Measurements from ENCODE around the gene HOXA6.
A peak's percentile ranks its signal among the peaks of the same experiment; 100 is the strongest.

Gene HOXA6

DNA sequence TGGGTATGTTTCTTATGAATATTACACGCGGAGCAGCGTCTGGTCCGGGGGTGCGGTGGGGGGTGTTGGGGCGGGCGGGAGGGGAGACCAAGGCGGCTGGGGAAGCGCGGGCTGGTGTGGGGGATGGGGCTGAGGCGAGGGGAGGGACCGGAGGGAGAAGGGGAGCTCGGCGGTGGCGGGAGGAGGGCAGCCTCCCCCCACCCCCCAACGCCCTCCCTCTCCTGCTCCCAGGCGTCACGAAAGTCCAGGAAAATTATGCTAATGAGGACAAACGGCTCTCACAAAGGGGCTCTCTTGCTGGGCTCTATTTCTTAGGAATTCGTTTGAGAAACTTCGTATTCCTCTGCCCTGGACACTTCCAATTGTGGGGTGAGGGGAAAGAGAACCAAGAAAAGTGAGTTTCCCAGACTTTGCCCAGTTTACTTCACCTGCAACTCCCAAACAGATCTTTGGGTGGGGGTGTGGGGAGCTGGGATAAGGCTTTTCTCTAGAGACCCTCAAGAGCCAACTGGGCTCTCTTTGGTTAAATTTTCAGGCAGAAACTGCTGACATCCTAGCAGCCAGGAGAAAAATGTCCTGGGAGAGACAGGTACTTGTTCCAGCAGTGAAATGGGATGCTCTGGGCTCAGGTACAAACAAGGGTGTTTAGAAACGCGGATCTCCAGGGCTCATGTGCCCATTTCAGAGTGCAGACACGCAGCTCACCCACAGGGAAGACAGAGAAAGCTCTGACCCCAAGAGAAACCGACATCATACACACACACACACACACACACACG lies 33.4 kb downstream of the HOXA6 start:
- Mint-ChIP-seq H3K36me3 (ENCODE audit: low read depth) (peaks cover 55% of the 10 kb centered on the region), H3K4me1 (peaks cover 65% of the 10 kb centered on the region), H3K9me3 (no peaks in the 10 kb centered on the region), H3K27me3 (ENCODE audit: low read depth) (peaks cover 15% of the 10 kb centered on the region), H3K4me3 (peak overlapping the region; percentile 90 to 93 (median 91)), H3K27ac (peak overlapping the region; percentile 98 to 100 (median 99))
- TF ChIP-seq, protein P1, sequence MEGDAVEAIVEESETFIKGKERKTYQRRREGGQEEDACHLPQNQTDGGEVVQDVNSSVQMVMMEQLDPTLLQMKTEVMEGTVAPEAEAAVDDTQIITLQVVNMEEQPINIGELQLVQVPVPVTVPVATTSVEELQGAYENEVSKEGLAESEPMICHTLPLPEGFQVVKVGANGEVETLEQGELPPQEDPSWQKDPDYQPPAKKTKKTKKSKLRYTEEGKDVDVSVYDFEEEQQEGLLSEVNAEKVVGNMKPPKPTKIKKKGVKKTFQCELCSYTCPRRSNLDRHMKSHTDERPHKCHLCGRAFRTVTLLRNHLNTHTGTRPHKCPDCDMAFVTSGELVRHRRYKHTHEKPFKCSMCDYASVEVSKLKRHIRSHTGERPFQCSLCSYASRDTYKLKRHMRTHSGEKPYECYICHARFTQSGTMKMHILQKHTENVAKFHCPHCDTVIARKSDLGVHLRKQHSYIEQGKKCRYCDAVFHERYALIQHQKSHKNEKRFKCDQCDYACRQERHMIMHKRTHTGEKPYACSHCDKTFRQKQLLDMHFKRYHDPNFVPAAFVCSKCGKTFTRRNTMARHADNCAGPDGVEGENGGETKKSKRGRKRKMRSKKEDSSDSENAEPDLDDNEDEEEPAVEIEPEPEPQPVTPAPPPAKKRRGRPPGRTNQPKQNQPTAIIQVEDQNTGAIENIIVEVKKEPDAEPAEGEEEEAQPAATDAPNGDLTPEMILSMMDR (IDR thresholded peaks at IDR 0.05; ENCODE audit: unreplicated experiment in 3 of 3) = no peak

DNA sequence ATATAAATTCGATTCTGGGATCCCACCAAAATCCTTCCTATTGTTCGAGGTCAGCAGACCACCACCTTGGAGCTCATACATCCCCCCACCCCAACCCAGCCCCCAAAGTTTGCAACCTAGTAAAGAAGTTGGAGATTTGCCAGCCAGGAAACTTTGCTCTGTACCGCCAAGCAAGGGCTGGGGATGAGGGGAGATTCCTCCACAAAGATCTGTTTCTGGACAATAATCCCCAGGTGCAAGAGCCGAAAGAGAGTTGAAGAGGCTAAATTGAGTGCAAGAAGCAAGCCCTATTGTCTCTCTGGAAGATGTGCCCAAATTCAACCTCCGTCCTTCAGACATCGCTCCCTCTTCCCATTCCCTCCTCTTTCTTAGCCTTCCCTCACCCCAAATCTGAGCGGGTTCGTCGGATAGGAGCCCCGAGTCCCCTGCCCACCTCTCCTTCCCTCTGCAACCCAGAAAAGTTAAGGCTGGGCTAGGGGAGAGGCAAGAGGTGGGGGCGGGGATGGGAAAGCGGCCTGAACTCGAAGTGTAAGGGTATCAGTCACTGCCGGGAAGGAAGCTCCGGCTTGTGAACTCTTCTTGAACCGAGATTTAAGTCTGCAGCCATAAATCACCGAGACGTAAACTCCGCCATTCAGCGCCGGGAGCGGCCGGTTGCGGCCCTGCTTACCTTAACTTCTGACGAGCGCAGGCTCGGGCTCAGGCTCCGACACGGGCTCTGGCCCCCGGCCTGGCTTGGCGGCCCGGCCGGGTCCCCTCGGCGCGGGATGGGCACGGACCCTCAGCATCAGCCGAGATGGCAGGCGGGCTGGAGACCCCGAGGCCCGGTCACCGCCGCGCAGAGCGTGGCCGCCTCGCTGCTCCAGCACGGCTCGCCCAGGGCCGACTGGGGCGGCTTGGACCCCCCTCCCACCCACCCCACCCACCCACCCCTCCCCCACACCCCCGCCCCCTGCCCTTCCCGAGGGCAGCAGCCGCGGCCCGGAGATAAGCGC lies 34.3 kb downstream of the HOXA6 start:
- peaks cover 13% of the 10 kb centered on the region for H3K27me3 Mint-ChIP-seq (ENCODE audit: low read depth)
- TF ChIP-seq, protein P1 (IDR thresholded peaks at IDR 0.05; ENCODE audit: unreplicated experiment in 3 of 3) = no peak
- H3K27ac Mint-ChIP-seq = peak overlapping the region; percentile 99 to 100 (median 100)
- no peaks in the 10 kb centered on the region for H3K9me3 Mint-ChIP-seq
- H3K4me3 Mint-ChIP-seq = peak overlapping the region; percentile 96 to 99 (median 96)
- peaks cover 65% of the 10 kb centered on the region for H3K4me1 Mint-ChIP-seq
- peaks cover 54% of the 10 kb centered on the region for H3K36me3 Mint-ChIP-seq (ENCODE audit: low read depth)

DNA sequence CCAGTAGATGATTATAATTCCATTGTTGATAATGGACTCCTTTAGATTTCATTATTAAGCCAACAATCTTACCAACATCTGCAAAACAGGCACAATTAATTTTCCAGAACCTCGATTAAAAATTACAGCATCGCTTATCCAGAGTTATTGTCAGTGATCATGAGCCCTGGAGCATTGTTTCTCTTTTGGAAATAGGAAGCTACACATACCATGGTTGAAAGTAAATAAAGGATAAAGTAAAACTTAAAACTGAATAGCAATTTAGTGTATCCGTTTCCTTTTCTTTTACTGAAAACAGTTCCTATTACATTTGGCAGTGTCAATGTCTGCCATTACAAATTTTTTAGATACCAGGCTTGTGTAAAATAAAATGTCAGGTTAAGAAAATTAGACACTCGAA lies 35.2 kb downstream of the HOXA6 start:
- H3K36me3 Mint-ChIP-seq (ENCODE audit: low read depth) = peaks cover 53% of the 10 kb centered on the region
- TF ChIP-seq, protein P1 (IDR thresholded peaks at IDR 0.05; ENCODE audit: unreplicated experiment in 3 of 3) = no peak
- peak overlapping the region; percentile 96 to 99 (median 96) for H3K4me3 Mint-ChIP-seq
- peaks cover 64% of the 10 kb centered on the region for H3K4me1 Mint-ChIP-seq
- H3K9me3 Mint-ChIP-seq = no peaks in the 10 kb centered on the region
- peaks cover 9% of the 10 kb centered on the region for H3K27me3 Mint-ChIP-seq (ENCODE audit: low read depth)
- peak overlapping the region; percentile 99 to 100 (median 100) for H3K27ac Mint-ChIP-seq

DNA sequence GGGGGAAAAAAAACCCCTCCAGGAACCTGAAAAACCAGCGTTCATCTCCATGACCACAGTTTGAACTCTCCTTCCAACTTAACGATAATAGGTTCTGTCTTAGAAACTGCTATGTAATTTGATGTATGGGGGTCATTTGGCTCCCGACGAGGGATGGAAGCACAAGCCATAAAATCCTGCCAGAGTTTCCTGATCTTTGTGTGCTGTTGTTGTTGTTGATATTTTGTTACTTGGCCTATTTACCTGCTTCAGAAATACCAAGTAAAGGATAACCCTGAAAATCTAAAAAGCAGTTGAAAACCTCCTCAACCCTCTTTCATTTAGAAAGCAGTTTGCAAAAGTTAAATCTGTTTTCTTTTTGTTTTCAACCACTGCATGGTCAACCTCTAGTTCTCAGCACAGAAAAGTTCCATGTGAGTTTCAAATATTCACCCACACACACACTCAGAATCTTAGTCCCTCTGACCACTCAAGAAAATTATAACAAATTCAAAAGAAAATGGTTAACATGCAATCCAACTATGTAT lies 35.8 kb downstream of the HOXA6 start:
- peak overlapping the region; percentile 99 to 100 (median 100) for H3K27ac Mint-ChIP-seq
- peak overlapping the region; percentile 96 to 99 (median 96) for H3K4me3 Mint-ChIP-seq
- H3K9me3 Mint-ChIP-seq = no peaks in the 10 kb centered on the region
- H3K36me3 Mint-ChIP-seq (ENCODE audit: low read depth) = peaks cover 51% of the 10 kb centered on the region
- H3K27me3 Mint-ChIP-seq (ENCODE audit: low read depth) = peaks cover 9% of the 10 kb centered on the region
- TF ChIP-seq, protein P1 (IDR thresholded peaks at IDR 0.05; ENCODE audit: unreplicated experiment in 3 of 3) = no peak
- H3K4me1 Mint-ChIP-seq = peaks cover 69% of the 10 kb centered on the region

DNA sequence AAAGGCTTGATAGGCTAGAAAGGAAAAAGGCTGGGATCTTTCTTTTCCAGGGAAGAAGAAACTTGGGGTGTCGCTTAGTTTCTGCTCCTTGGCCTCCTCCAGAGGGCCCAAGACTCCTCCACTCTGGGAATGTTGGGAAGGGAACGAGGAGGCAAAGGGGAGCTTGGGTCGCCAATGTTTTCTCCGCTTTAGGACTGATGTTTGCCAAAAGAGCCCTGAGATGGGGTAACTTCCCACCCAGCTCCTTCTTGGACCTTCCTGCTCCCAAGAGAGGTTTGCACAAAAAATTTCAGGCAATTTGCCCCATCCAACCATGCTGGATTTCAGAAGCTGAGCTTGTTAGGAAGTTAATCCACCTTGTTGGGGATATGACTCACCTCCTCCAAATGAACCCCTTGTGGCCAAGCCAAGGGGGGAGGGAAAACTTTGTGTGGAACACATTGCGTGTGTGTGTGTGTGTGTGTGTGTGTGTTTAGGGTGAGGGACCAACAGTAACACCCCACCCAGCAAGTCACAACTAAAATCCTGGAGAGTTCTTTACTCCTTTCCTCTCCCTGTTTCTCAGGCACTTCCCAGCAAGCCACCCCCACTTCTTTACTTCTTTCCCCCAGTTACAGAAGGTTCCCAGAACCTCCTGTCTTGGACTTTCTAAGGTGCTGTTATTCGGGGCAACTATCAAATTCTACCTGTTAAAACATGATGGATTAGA lies 36.4 kb downstream of the HOXA6 start:
- Mint-ChIP-seq H3K27me3 (ENCODE audit: low read depth) (peaks cover 6% of the 10 kb centered on the region), H3K36me3 (ENCODE audit: low read depth) (peaks cover 46% of the 10 kb centered on the region), H3K4me1 (peaks cover 66% of the 10 kb centered on the region), H3K4me3 (peak overlapping the region; percentile 96 to 99 (median 96)), H3K27ac (peak overlapping the region; percentile 99 to 100 (median 100)), H3K9me3 (no peaks in the 10 kb centered on the region)
- TF ChIP-seq, protein P1 (IDR thresholded peaks at IDR 0.05; ENCODE audit: unreplicated experiment in 3 of 3) = no peak
